SK-N-SH (cell line): ENCODE measurements around the gene IPO11. TPM values are rescaled to one million over a fixed set of nuclear protein-coding genes. Genes with fewer than 3 reads are reported as not detected.

Source experiments
- CTCF ChIA-PET: fragments of 300-600, 350-600 bp; formaldehyde crosslinking; extraction: SDS; loops from one replicate; lab custom pipeline; 2021; lab: Yijun Ruan, JAX
- POLR2A ChIA-PET: fragments of 350-600 bp; sonication (Branson Sonifier 250); formaldehyde crosslinking; extraction: SDS; loops from one replicate; lab custom pipeline; 2020; ENCODE audit warnings: antibody characterized with exemption, inconsistent platforms; lab: Yijun Ruan, JAX
- DNase-seq: peaks from one replicate; pipeline ENCODE4 v3.0.0; 2012
- H2AFZ ChIP-seq: fragments of 200-600 bp; sonication (generic); 2 replicates; pipeline ENCODE4 v1.8.1; 2016; ENCODE audit warnings: antibody characterized with exemption, mild to moderate bottlenecking, low read depth
- H3F3A ChIP-seq: fragments of 200-600 bp; sonication (generic); replicated peaks from 2 replicates; pipeline ENCODE3; 2016; ENCODE audit warnings: antibody characterized with exemption, mild to moderate bottlenecking; ENCODE audit not compliant: insufficient read depth
- H3K27ac ChIP-seq, 2 experiments: fragments of 200-500 bp in 1 of 2; fragments of 200-600 bp in 1 of 2; sonication (Bioruptor generic) in 1 of 2; sonication (generic), shearing (Covaris generic) in 1 of 2; 2 replicates each; pipeline versions ENCODE4 v1.5.1 to v1.6.1; 2014 to 2016; ENCODE audit warnings: low read depth in 2 of 2, inconsistent platforms in 1 of 2, low read length in 1 of 2, mild to moderate bottlenecking in 1 of 2, mixed read lengths in 1 of 2
- H3K27me3 ChIP-seq: fragments of 200-600 bp; sonication (generic), shearing (Covaris generic); 2 replicates; pipeline ENCODE4 v1.6.1; 2016; ENCODE audit warnings: mixed run types; ENCODE audit not compliant: insufficient read depth
- H3K36me3 ChIP-seq, 2 experiments: fragments of 200-500 bp in 1 of 2; fragments of 200-600 bp in 1 of 2; sonication (Bioruptor generic) in 1 of 2; sonication (generic) in 1 of 2; replicated peaks in 1 of 2; 2 replicates each; pipeline versions ENCODE3 to v1.5.1; 2014 to 2016; ENCODE audit warnings: low read length in 1 of 2, mild to moderate bottlenecking in 1 of 2; ENCODE audit not compliant: insufficient read depth in 2 of 2, control insufficient read depth in 1 of 2
- H3K4me1 ChIP-seq, 2 experiments: fragments of 200-500 bp in 1 of 2; fragments of 200-600 bp in 1 of 2; sonication (Bioruptor generic) in 1 of 2; sonication (generic), shearing (Covaris generic) in 1 of 2; 2 replicates each; pipeline versions ENCODE4 v1.5.1 to v1.6.1; 2014 to 2016; ENCODE audit warnings: low read depth in 1 of 2, low read length in 1 of 2, mixed run types in 1 of 2; ENCODE audit not compliant: insufficient read depth in 2 of 2, control insufficient read depth in 1 of 2
- H3K4me2 ChIP-seq: fragments of 200-600 bp; sonication (generic), shearing (Covaris generic); 2 replicates; pipeline ENCODE4 v1.6.1; 2017; ENCODE audit warnings: mixed run types
- H3K4me3 ChIP-seq, 2 experiments: fragments of 200-500 bp in 1 of 2; fragments of 200-600 bp in 1 of 2; sonication (Bioruptor generic) in 1 of 2; sonication (generic), shearing (Covaris generic) in 1 of 2; 2 replicates each; pipeline versions ENCODE4 v1.5.1 to v1.8.1; 2014 to 2016; ENCODE audit warnings: low read depth in 2 of 2, inconsistent platforms in 1 of 2, low read length in 1 of 2, mild to moderate bottlenecking in 1 of 2, mixed read lengths in 1 of 2, moderate library complexity in 1 of 2
- H3K79me2 ChIP-seq: fragments of 200-600 bp; sonication (generic); 2 replicates; pipeline ENCODE4 v1.8.1; 2017; ENCODE audit warnings: mild to moderate bottlenecking; ENCODE audit not compliant: insufficient read depth
- H3K9ac ChIP-seq: fragments of 200-600 bp; sonication (generic); 2 replicates; pipeline ENCODE4 v1.6.1; 2017; ENCODE audit warnings: mixed run types
- H3K9me2 ChIP-seq: fragments of 200-600 bp; sonication (generic); 2 replicates; pipeline ENCODE4 v1.6.1; 2017; ENCODE audit warnings: mixed run types
- H3K9me3 ChIP-seq: fragments of 200-600 bp; sonication (generic); 2 replicates; pipeline ENCODE4 v1.6.1; 2017; ENCODE audit warnings: mixed run types, mild to moderate bottlenecking, moderate library complexity
- H4K20me1 ChIP-seq: fragments of 200-600 bp; sonication (generic); 2 replicates; pipeline ENCODE4 v1.6.1; 2017; ENCODE audit warnings: mild to moderate bottlenecking, mixed run types; ENCODE audit not compliant: insufficient read depth
- ELF1 ChIP-seq: IDR thresholded peaks from 2 replicates; pipeline ENCODE4 v1.4.0; 2012
- EP300 ChIP-seq, 2 experiments: IDR thresholded peaks; 2 replicates each; pipeline versions ENCODE4 v1.4.0 to v1.6.1; 2012; ENCODE audit warnings: borderline replicate concordance in 1 of 2, low read depth in 1 of 2, low read length in 1 of 2
- FOSL2 ChIP-seq: IDR thresholded peaks from 2 replicates; pipeline ENCODE4 v1.4.0; 2012; ENCODE audit warnings: low read depth, mild to moderate bottlenecking, moderate library complexity, borderline replicate concordance
- FOXM1 ChIP-seq: IDR thresholded peaks from 2 replicates; pipeline ENCODE4 v1.4.0; 2012; ENCODE audit warnings: low read depth, mild to moderate bottlenecking
- GATA2 ChIP-seq: sonication (generic); formaldehyde crosslinking; IDR thresholded peaks from 2 replicates; pipeline ENCODE4 v1.5.0; 2020; ENCODE audit warnings: mild to moderate bottlenecking, missing genetic modification reagents
- JUND ChIP-seq: IDR thresholded peaks from 2 replicates; pipeline ENCODE4 v1.4.0; 2012
- NFIC ChIP-seq: IDR thresholded peaks from 2 replicates; pipeline ENCODE4 v1.4.0; 2012; ENCODE audit warnings: borderline replicate concordance
- NRF1 ChIP-seq: IDR thresholded peaks from 2 replicates; pipeline ENCODE4 v1.6.1; 2012; ENCODE audit warnings: low read depth, mild to moderate bottlenecking, low read length
- RAD21 ChIP-seq: IDR thresholded peaks from 2 replicates; pipeline ENCODE4 v1.6.1; 2012; ENCODE audit warnings: mild to moderate bottlenecking, low read length
- RCOR1 ChIP-seq: fragments of 150-350 bp; IDR thresholded peaks from 2 replicates; pipeline ENCODE4 v1.6.1; 2017; ENCODE audit warnings: antibody characterized with exemption, low read length
- RFX5 ChIP-seq: IDR thresholded peaks from 2 replicates; pipeline ENCODE4 v1.6.1; 2012; ENCODE audit warnings: mild to moderate bottlenecking, improper control_type of control experiment, low read length
- SIN3A ChIP-seq: IDR thresholded peaks from 2 replicates; pipeline ENCODE4 v1.6.1; 2012; ENCODE audit warnings: low read depth, mild to moderate bottlenecking, low read length, moderate library complexity, borderline replicate concordance
- SMC3 ChIP-seq: IDR thresholded peaks from 2 replicates; pipeline ENCODE4 v1.6.1; 2012; ENCODE audit warnings: low read depth, low read length, improper control_type of control experiment
- USF2 ChIP-seq: fragments of 150-350 bp; IDR thresholded peaks from 2 replicates; pipeline ENCODE4 v1.6.1; 2017; ENCODE audit warnings: antibody characterized with exemption, low read length, low read depth, borderline replicate concordance
- YY1 ChIP-seq: IDR thresholded peaks from 2 replicates; pipeline ENCODE4 v1.4.0; 2012; ENCODE audit warnings: low read depth, mild to moderate bottlenecking
- WGBS: methylation state at CpG from one replicate; pipeline ENCODE4 v1.1.6; 2017; ENCODE audit warnings: low lambda C conversion rate; 5-methylcytosine and 5-hydroxymethylcytosine counted together
- polyA plus RNA-seq, 3 experiments: library from polyadenylated mRNA; depleted of rRNA; stranded (reverse); fragments of >200 nt; gene quantifications; 2 replicates each; pipeline ENCODE4 v1.2.3, GENCODE V29; 2012

Gene IPO11
- polyA plus RNA-seq, 1 of the 3 experiments (the other 2 are of a cell fraction): 8.1 TPM

- TF ChIP-seq FOSL2 (no peak), RCOR1 (no peak), SMC3 (no peak), SIN3A (no peak), RAD21 (no peak), EP300 (IDR thresholded peaks at IDR 0.05; ENCODE audit: borderline replicate concordance in 1 of 2, low read depth in 1 of 2, low read length in 1 of 2) (no peak), USF2 (no peak), NRF1 (no peak), NFIC (no peak), ELF1 (no peak), FOXM1 (no peak), YY1 (no peak)
- TF ChIP-seq, all 33 proteins: peak for 0
Observed at GRCh38 chr5:62647241-62647640, 234.7 kb downstream of the IPO11 start (continued).

- WGBS: 92% methylated on average over 4 of the region's 4 CpGs
- H3K27ac ChIP-seq: no peak overlapping the region
- CTCF ChIA-PET: interaction anchor here (1.3 kb wide), 1 partner anchor 131 kb away, joined by 3 read pairs; no protein-coding TSS in a partner anchor
Observed at GRCh38 chr5:62649025-62649424, 236.5 kb downstream of the IPO11 start.

GRCh38 chr5:62649476-62650113, 237.0 kb downstream of the IPO11 start:
- 80% methylated on average over 4 of the region's 4 CpGs for WGBS
- TF ChIP-seq JUND (no peak), GATA2 (CRISPR knock-in tag) (peak; percentile 65)

More at GRCh38 chr5:62649025-62649424, 236.5 kb downstream of the IPO11 start:
- POLR2A ChIA-PET: no interaction called here
- H3K9me3 ChIP-seq: no peaks in the 10 kb centered on the region
- H4K20me1 ChIP-seq: no peaks in the 10 kb centered on the region
- no peaks in the 10 kb centered on the region for H3K79me2 ChIP-seq
- DNase-seq: peak; percentile 21
- no peaks in the 10 kb centered on the region for H3K27me3 ChIP-seq
- no peak overlapping the region for H2AFZ ChIP-seq
- no peaks in the 10 kb centered on the region for H3K9me2 ChIP-seq
- H3F3A ChIP-seq: no peaks in the 10 kb centered on the region
- no peaks in the 10 kb centered on the region for H3K36me3 ChIP-seq
- peaks cover 0 to 2% of the 10 kb centered on the region in 2 experiments; a peak in 1 of 4 replicates for H3K4me1 ChIP-seq
- no peak overlapping the region for H3K9ac ChIP-seq
- no peak for TF ChIP-seq FOXM1
- TF ChIP-seq RFX5: peak; percentile 68
- TF ChIP-seq, all 33 proteins: peak for 1
- no peak overlapping the region for H3K4me3 ChIP-seq
- no peak overlapping the region for H3K4me2 ChIP-seq

More at GRCh38 chr5:62649476-62650113, 237.0 kb downstream of the IPO11 start:
- no peaks in the 10 kb centered on the region for H3K9me2 ChIP-seq
- no peaks in the 10 kb centered on the region for H3K36me3 ChIP-seq
- ChIA-PET CTCF (no interaction called here), POLR2A (no interaction called here)
- no peak overlapping the region for H3K4me2 ChIP-seq
- H2AFZ ChIP-seq: no peak overlapping the region
- peak; percentile 61 for DNase-seq
- H3K79me2 ChIP-seq: no peaks in the 10 kb centered on the region
- H4K20me1 ChIP-seq: no peaks in the 10 kb centered on the region
- no peaks in the 10 kb centered on the region for H3F3A ChIP-seq
- no peaks in the 10 kb centered on the region for H3K9me3 ChIP-seq
- no peak overlapping the region for H3K4me3 ChIP-seq
- H3K9ac ChIP-seq: no peak overlapping the region
- no peaks in the 10 kb centered on the region for H3K27me3 ChIP-seq
- H3K4me1 ChIP-seq: peaks cover 0 to 2% of the 10 kb centered on the region in 2 experiments; a peak in 1 of 4 replicates
- no peak overlapping the region for H3K27ac ChIP-seq
